Activated CD8-positive, alpha-beta memory T cell treated with anti-CD3 and anti-CD28 coated beads for 24 hours (primary cell): ENCODE measurements around the gene TRIM29.
"Not testable (repeated sequence)": the region's sequence is repeated elsewhere in the genome, so short reads cannot be mapped to it uniquely, and the experiment has no call there.

Experiments
- DNase-seq: peaks from one replicate; pipeline ENCODE4 v3.0.0-alpha.2; 2020

Gene TRIM29

DNA sequence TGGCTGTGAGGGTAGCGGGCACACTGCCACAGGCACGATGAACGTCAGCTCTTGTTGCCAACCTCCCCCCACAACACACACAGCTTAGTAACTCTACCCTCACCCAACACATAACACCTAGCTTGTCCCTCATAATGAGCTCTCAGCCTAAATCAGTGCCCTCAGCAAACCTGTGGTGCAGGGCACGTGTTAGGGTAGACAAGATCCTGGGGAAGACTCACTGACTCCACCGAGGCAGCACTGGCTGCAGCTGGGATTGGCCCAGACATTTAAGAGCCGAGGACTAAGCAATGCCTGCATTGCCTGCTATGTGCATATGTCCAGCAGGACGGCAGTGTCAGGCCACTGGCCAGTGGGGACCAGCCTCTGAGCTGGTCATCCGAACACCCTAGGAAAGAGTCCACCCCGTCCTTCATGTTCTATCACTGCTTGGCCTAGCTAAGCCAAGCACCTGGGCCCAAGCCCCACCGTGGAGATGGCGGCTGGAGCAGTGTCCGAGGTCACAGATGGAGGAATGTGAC, 32.9 kb upstream of the TRIM29 start:
- no peak for DNase-seq

- DNase-seq, result no peak
These were observed 32.2 kb upstream of the TRIM29 start for GRCh38 chr11:120169981-120170698.

DNA sequence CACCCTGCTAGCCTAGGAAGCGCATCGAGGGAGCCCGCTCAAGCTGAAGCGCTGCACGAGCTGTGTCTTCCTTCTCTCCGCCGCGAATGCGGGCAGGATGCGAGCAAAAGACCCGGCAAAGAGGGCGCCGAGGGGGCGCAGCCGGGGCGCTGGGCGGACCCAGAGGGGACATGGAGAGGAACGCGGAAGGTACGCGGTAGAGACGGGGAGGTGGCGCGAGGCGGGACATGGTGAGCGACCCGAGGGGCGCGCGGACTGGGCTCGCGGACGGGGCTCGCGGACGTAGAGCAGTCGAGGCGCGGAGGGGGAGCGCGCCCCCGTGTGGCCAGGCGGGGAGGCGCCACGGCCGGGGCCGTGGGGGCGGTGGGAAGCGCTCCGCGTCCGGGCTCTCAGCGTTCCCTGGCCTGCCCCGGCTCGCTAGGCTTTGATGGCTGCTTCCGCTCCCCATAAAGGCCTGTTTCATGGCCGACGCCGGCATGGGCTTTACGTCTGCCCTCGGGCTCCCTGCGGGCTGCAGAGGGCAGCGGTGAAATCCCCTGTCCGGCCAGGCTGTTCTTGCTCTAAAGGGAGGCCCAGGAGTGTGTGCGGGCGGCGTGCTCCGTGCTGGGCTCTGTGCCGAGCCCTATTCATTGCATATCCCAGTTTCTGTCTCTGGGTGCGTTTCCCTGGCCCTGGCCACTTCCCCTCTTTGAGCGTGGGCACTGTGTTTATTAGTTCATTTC, 31.2 kb upstream of the TRIM29 start:
- peak; percentile 85 for DNase-seq

GRCh38 chr11:120168108-120168959, 30.4 kb upstream of the TRIM29 start:
- no peak for DNase-seq

- no peak for DNase-seq
These were observed 29.7 kb upstream of the TRIM29 start for GRCh38 chr11:120167659-120168058.

DNA sequence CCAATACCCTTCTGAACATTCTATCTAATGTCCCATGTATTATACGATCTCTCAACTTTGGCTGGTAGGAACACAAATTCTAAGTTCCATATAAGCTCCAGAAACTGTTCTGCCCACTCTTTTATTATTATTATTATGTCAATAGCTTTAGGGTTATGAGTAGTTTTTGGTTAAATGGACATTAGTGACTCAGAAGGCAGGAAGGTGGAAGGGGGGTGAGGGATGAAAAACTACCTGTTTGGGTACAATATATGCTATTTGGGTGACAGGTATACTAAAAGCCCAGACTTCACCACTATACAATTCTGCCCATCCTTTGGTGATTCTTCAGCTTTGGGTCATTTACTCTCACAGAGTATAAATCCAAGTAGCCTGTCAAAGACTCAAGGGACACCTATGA, 22.5 kb upstream of the TRIM29 start:
- DNase-seq, result no peak

DNA sequence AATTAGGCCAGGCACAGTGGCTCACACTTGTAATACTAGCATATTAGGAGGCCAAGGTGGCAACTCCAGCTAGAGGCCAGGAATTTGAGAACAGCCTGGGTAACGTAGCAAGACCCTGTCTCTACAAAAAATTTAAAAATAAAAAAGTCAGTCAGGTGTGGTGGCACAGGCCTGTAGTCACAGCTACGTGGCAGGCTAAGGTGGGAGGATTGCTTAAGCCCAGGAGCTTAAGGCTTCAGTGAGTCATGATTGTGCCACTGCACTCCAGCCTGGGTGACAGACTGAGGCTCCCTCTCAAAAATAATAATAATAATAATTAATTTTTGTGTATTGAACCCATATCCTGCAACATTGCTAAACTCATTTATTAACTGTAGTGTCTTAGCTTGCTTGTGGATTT, 15.3 kb upstream of the TRIM29 start:
- DNase-seq, result no peak

- no peak for DNase-seq
These were observed 13.6 kb upstream of the TRIM29 start for GRCh38 chr11:120151536-120151935.

DNA sequence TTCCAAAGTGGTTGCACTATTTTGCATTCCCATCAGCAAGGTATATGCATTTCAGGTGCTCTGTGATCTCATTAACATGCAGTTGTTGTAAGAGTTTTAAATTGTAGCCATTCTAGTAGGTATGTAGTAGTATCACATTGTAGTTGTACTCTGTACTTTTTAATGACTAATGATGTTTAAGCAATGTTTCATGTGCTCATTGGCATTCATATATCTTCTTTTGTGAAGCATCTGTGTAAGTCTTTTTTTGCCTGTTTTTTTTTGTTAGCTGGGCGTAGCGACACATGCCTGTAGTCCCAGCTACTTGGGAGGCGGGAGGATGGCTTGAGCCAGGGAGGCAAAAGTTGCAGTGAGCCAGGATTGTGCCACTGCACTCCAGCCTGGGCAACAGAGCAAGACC, 11.3 kb upstream of the TRIM29 start:
- DNase-seq, result no peak

DNA sequence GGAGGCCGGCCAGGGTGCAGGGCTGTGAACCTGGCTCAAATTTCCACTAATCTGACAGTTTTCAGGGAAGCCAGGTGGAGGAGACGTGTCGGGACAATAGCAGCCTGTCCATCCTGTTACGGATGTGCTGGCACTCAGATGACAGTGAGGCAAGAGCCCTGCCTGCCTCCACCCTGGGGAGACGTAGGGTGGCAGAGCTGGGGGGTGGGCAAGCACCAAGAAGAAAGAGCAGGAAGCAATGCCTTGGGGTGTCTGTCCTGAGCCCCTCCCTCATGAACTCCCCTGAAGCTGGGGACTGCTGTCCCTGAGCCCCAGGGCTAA, 10.0 kb upstream of the TRIM29 start:
- peak; percentile 26 for DNase-seq

GRCh38 chr11:120147094-120147949, 9.4 kb upstream of the TRIM29 start:
- peak; percentile 48 for DNase-seq

- peak; percentile 26 for DNase-seq
These were observed 8.6 kb upstream of the TRIM29 start for GRCh38 chr11:120146413-120147093.

DNA sequence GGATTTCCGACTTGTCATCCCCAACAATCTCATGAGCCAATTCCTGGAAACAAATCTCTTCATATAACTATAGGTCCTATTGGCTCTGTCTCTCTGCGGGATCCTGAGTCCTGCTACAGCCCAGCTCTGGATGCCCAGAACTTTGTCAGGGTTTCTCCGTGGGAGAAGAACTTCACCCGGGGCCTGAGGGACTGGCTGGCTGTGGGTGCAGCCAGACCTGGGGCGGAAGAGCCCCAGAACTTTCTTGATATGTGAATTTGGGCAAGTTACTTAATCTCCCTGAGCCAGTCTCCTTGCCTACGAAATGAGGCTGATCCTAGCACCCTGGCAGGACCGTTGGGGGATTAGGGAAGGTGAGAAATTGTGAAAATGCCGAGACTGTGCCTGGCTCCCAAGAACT, 6.6 kb upstream of the TRIM29 start:
- no peak for DNase-seq

- not testable (repeated sequence) for DNase-seq
These were observed 5.6 kb upstream of the TRIM29 start for GRCh38 chr11:120143472-120143871.

GRCh38 chr11:120142441-120143100, 4.7 kb upstream of the TRIM29 start:
- no peak for DNase-seq

GRCh38 chr11:120141768-120142423, 4.0 kb upstream of the TRIM29 start:
- DNase-seq, result peak; percentile 50

DNA sequence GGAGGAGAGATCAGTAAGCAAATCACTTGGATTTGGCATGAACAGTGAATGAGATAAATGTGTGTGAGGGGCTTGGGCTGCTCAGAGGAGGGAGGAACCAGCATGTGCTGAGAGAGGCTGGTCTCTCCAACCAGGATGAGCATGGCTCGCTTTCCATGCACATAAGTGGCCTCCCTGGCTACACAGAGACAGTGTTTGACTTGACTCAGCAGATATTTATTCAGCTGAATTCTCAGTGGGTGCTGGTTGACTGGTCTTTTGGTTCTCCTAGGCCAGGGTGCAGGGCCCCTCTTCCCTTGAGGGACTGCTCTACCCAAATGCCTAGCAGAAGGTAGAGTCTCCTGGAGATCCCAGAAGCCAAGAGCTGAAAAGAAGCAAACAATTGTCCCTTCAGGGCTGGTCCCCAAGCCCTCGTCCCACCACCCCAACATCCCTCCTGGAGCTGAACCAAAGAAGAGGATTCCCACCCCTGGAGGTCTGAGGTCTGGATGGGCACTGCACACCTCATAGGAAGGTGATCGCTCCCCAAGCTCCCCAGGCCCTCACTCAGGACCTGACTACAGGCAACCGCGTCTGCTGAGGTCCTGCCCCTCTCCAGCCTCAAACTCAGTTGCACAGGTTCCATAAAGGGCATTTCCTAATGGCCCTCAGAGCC, 3.3 kb upstream of the TRIM29 start:
- DNase-seq, result peak; percentile 48

DNA sequence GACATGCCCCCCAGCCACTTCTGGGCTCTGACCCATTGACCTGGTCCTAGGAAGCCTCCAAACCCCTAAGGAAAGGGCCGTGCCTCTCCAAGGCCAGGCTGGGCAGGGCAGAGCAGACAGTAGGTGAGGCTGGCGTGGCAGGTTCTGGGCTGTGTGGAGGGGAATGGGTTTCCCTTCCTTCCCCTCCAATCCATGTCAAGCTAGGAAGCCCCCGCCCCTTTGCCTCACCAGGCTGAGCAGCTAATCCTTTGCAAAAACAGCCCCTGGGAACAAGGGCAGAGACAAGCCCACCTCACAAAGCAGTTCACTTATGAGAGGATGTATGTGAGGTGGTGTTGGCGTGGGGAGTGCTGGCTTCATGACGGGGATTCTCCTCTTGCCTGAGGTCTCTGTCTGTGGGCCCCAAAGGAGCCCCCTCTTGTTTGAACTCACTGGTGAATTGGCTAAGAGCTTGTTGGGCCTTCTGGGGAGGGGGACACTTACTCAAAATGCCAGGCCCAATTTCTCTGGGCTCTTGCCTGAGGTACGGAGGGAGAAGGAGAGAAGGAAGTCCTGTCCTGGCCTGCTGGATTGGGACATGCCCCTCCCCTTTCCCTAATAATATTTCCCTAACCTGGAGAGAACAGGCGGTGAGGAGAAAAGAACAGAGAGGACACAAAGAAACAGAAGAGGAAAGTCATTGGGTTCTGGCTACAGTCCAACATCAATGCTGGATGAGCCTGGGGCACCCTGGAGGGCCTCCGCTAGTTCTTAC, 1.6 kb upstream of the TRIM29 start:
- DNase-seq, result no peak

- no peak for DNase-seq
These were observed 714 bp downstream of the TRIM29 start for GRCh38 chr11:120137187-120137610.
